Vagina (tissue), 2 donors: Measurements from ENCODE around the gene ABCD3.

ENCODE experiments used
- POLR2A ChIP-seq, 2 donors: fragments of 450-650 bp; IDR thresholded peaks; one replicate each; pipeline ENCODE4 v1.6.1; 2017; ENCODE audit warnings: antibody characterized with exemption in 2 of 2, mild to moderate bottlenecking in 2 of 2, moderate library complexity in 2 of 2
- POLR2AphosphoS5 ChIP-seq, 2 donors: sonication (generic); formaldehyde crosslinking; IDR thresholded peaks; one replicate each; pipeline ENCODE4 v1.9.0; 2017; ENCODE audit warnings: antibody characterized with exemption in 2 of 2, mild to moderate bottlenecking in 2 of 2, low read depth in 1 of 2; ENCODE audit not compliant: insufficient read depth in 1 of 2
- TF ChIP-seq, protein P1 (sequence below), 3 experiments: fragments of 450-650 bp in 2 of 3; fragments of 200-600 bp in 1 of 3; sonication (generic) in 1 of 3; IDR thresholded peaks; one replicate each; pipeline ENCODE4 v1.5.1; 2017 to 2019; ENCODE audit warnings: antibody characterized with exemption in 3 of 3, mild to moderate bottlenecking in 2 of 3, moderate library complexity in 2 of 3

DNA sequence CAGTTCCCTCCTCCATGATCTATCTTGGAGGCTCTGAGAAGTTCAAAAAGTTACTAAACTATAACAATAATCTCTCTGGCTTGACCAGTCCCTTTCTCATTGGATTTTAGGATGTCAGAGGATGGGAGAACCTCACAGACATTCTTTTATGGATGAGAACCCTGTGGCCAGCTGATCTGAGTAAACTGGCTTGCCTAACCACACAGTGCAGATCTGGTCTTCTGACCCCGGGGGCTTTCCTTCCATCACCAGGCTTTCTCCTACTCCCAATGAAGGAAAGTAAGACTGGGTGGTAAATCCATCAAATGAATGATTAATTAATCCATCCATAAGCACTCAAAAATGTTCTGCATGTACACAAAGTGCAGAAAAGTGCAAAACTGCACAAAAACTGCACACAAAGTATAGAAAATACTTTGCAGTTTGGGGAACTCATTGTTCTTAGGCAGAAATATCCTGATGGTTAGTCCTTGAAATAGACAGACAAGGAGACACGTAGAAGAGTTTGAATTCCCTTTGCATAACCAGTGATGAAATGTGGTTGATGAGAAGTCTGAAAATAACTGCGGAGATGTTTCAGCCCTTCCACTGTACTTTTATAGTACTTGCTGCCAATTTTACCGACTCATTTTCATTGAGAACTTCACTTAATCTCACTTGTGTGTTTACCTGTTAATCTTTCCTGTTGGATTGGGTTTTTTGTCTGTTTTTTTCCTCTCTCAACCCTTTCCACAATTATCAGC is 125.9 kb downstream of the ABCD3 start:
- TF ChIP-seq, protein P1, sequence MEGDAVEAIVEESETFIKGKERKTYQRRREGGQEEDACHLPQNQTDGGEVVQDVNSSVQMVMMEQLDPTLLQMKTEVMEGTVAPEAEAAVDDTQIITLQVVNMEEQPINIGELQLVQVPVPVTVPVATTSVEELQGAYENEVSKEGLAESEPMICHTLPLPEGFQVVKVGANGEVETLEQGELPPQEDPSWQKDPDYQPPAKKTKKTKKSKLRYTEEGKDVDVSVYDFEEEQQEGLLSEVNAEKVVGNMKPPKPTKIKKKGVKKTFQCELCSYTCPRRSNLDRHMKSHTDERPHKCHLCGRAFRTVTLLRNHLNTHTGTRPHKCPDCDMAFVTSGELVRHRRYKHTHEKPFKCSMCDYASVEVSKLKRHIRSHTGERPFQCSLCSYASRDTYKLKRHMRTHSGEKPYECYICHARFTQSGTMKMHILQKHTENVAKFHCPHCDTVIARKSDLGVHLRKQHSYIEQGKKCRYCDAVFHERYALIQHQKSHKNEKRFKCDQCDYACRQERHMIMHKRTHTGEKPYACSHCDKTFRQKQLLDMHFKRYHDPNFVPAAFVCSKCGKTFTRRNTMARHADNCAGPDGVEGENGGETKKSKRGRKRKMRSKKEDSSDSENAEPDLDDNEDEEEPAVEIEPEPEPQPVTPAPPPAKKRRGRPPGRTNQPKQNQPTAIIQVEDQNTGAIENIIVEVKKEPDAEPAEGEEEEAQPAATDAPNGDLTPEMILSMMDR (IDR thresholded peaks at IDR 0.05) = no peak
- no peak for TF ChIP-seq POLR2AphosphoS5 (IDR thresholded peaks at IDR 0.05; ENCODE audit: insufficient read depth in 1 of 2, low read depth in 1 of 2)
- no peak for TF ChIP-seq POLR2A (IDR thresholded peaks at IDR 0.05)
